ENCODE results near the gene FAM222B.

DNA sequence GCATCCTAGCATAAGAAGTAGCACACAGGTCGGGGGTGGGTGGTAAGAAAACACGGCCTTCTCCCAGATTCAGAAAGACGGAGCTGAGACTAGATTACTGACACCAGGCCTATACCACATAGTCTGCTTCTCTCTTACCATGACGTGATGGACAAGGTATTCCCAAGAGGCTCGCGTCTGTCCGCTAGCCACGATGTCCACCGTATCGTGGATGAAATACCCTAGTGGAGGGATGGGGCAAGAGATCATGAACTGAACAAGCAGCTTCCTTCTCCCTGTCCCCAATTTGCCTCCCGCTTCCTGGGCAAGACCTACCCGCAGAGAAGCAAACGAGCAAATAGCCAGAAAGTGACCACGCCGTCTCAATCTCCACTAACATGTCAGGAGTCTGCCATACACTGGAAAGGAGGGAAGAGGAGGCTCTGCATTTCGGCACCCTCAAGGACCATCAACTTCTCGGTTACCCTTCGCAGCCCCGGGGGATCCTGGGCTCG, 117.4 kb downstream of the FAM222B start:
- TF ChIP-seq, protein P1, sequence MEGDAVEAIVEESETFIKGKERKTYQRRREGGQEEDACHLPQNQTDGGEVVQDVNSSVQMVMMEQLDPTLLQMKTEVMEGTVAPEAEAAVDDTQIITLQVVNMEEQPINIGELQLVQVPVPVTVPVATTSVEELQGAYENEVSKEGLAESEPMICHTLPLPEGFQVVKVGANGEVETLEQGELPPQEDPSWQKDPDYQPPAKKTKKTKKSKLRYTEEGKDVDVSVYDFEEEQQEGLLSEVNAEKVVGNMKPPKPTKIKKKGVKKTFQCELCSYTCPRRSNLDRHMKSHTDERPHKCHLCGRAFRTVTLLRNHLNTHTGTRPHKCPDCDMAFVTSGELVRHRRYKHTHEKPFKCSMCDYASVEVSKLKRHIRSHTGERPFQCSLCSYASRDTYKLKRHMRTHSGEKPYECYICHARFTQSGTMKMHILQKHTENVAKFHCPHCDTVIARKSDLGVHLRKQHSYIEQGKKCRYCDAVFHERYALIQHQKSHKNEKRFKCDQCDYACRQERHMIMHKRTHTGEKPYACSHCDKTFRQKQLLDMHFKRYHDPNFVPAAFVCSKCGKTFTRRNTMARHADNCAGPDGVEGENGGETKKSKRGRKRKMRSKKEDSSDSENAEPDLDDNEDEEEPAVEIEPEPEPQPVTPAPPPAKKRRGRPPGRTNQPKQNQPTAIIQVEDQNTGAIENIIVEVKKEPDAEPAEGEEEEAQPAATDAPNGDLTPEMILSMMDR (IDR thresholded peaks at IDR 0.05), result peak; percentile 10
- no peak for TF ChIP-seq EZH2 (IDR thresholded peaks at IDR 0.05)
